ENCODE measurements around the gene CGAS.
"Not testable (repeated sequence)": the region's sequence is repeated elsewhere in the genome, so short reads cannot be mapped to it uniquely, and the experiment has no call there.

Gene CGAS

DNA sequence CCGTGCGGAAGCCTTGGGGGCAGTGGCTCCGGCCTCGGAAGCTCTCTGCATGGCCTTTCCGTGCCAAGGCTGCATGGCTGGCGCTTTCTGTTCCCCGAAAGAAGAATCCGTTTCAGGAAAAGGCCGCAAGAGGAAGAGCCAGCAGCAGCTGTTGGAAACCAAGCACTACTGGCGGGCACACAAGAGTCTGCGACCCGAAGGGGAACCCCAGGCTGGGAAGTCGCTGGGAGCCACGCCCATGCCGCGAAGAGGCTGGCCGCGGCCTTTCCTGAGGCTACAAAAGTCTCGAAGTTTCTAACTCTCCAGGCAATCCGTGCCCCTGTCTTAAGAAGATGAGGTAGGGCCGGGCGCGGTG is at the start of gene CGAS:
Gene CGAS, minus strand, starts transcription at position 191 of the 355 bp plus-strand sequence. Its CDS starts 116 bp downstream, at position 75.
- no peak for DNase-seq (ENCODE audit: low spot score)

DNA sequence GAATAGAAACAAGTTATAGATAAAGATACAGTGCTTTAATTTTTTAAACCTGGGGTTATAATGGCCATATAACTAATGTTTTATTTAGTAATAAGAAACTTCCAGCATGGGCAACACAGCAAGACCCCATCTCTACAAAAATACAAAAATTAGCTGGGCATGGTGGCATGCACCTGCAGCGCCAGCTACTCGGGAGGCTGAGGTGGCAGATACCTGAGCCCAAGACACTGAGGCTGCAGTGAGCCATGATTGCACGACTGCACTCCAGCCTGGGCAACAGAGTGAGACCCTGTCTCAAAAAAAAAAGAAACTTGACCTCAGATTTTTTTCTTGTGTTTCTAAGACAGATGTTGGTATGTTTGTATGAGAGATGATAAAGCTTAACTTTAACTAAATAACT is 45.8 kb upstream of the CGAS start:
- no peak for DNase-seq (ENCODE audit: low spot score)

DNA sequence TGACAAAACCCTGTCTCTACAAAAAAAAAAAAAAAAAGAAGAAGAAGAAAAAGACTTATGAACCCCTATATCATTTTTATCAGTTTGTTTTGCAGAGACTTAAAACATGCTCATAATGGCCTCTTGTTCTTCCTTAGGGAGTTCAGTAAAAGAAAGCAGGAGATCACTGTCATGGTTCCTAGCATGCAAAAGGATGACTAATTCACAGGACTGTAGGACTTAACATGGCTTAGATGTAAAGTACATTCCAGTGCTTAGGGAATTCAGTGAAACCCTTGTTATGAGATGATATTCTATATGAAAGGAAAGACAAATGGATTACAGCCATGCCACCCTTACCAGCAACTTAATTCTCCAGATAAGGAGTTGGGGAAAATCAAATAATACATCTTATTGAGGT is 39.3 kb upstream of the CGAS start:
- no peak for DNase-seq (ENCODE audit: low spot score)

- DNase-seq (ENCODE audit: low spot score): no peak
Observed at GRCh38 chr6:73487473-73487872, 35.4 kb upstream of the CGAS start.

GRCh38 chr6:73484438-73484837 is 32.3 kb upstream of the CGAS start:
- DNase-seq (ENCODE audit: low spot score): no peak

GRCh38 chr6:73481969-73482368 is 29.9 kb upstream of the CGAS start:
- no peak for DNase-seq (ENCODE audit: low spot score)

DNA sequence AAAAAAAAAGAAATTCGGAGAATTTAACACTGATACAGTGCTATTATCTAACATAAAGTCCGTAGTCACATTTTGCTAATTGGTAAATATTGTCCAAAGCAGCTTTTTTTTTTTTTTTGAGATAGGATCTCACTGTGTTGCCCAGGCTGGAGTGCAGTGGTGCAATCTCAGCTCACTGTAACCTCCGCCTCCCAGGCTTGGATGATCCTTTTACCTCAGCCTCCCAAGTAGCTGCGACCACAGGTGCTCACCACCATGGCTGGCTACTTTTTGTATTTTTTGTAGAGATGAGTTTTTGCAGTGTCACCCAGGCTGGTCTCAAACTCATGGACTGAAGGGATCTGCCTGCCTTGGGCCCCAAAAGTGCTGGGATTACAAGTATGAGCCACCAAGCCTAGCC is 25.3 kb upstream of the CGAS start:
- DNase-seq (ENCODE audit: low spot score): no peak

GRCh38 chr6:73476723-73477122 is 24.6 kb upstream of the CGAS start:
- no peak for DNase-seq (ENCODE audit: low spot score)

DNA sequence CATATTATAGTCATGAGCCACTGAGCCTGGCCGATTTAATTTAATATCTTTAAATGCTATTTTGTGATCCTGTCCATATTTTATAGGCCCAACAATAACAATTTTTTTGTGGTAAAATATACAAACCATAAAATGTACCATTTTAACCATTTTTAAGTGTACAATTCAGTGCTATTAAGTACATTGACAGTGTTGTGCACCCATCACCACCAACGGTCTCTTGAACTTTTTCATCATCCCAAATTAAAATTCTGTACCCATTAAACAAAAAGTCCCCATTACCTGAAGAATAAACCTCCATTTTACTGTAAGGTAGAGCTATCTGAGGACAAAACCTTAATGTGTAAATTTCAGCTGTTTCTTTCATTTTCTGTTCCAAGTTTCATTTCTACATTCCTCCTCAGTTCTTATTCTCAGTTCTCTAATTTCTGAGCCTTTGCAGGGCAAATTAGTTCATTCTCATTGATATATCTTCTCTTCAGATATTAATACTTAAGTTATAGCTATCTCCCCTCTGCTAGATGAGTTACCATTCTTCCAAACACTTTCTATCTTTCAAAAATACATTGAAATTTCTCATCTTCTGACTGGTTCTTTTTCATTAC is 19.7 kb upstream of the CGAS start:
- DNase-seq (ENCODE audit: low spot score): no peak

- DNase-seq (ENCODE audit: low spot score): peak; percentile 93
Observed at GRCh38 chr6:73461537-73462350, 9.6 kb upstream of the CGAS start, which contains the start of gene MTO1. MTO1 (plus strand) TSS chr6:73461737; CDS start chr6:73461855, 118 bp downstream.

GRCh38 chr6:73460056-73460455 is 8.0 kb upstream of the CGAS start:
- DNase-seq (ENCODE audit: low spot score): no peak

DNA sequence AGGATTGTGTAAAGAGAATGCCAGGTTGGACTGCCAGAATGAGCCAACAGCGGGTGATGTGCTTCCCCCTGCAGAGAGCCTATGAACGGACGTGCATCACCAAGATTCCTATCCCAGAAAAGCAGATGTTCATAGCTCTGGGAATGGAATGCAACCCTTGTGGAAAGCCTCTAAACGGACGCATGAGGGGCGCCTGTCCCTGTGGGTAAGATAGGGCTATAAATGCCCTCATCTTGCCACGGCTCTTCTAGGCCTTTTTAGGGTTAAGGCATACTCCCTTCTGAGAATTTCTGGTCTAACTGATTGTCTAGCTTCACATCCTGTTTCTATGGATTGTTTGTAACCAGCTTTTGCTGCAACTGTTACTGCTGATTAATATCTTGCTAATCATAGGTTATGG is 7.4 kb upstream of the CGAS start:
- not testable (repeated sequence) for DNase-seq (ENCODE audit: low spot score)

DNA sequence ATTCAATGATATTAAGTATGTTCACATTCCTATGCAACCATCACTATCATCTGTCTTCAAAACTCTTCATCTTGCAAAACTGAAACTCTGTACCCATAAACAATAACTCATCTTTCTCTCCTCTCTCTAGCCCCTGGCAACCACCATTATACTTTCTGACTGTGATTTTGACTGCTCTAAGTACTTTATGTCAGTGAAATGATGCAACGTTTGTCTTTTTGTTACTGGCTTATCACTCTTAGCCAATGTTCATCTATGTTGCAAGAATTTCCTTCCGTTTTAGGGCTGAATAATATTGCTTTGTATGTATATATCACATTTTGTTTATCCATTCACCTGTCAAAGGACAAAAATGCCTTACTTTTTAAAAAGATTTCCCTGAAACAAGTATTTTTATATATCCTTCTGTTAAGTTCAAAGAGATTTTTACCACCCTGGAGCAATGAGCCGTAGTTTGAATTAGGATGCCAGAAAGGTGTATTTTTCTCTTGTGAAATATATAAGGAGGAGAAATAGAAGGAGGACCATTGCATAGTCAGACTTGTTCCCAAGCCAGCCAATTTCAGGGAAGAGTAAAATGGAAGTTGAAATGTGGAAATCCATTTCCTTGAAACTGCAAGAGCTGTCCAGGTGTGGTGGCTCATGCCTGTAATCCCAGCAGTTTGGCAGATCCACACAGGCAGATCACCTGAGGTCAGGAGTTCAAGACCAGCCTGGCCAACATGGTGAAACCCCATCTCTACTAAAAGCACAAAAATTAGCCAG is 4.0 kb upstream of the CGAS start:
- peak; percentile 41 for DNase-seq (ENCODE audit: low spot score)

DNA sequence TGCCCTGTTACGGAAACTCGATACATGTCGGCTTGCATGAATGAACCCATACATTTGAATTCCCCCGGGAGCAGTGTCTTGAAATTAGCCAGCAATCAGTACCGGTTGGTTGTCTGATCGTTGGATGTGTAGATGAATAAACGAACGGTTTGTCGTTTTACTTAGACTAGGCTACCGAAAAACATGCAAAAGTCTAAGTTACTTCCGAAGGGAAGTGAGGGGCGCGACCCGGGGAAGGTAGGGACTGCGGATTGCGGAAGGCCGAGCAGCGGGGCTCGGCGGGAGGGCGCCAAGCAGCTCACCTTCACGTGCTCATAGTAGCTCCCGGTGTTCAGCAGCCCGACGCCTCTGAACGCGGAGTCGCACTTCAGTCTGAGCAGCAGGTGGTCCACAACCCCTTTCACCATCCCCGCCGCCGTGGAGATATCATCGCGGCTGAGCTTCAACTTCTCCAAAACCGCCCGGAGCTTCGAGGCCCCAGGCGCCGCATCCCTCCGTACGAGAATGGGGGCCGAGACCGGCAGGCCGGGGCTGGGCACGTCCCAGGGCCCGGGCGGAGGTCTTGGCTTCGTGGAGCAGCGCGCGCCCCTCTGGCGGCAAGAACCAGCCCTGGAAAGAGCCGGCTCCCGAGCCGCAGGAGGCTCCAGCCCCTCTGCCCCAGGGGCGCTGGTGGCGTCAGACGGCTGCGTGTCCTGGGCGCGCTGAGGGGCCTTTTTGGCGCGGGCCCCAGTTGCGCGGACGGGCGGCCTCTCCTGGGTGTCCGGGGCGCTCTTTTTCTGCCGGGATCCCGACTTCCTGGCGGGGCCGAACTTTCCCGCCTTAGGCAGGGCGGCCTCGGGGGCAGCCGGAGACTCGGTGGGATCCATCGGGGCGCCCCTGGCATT is 632 bp downstream of the CGAS start:
- no peak for DNase-seq (ENCODE audit: low spot score)

DNA sequence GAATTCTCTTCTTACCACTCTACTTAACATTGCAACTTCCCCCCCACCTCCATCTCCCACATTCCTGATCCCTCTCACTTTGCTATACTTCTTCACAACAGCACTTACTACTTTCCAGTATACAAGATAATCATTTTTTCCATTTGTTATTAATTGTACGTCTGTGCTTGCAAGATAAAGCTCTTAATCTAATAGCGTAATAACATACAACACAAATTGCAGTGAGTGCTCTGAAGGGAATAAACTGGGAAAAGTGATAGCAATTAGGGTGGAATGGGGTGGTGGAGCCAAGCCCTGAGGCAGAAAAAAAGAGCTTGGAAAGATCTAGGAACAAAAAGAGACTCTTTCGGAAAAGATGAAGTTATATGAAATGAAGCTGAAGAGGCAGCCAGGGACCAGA is 8.5 kb downstream of the CGAS start:
- DNase-seq (ENCODE audit: low spot score): no peak

DNA sequence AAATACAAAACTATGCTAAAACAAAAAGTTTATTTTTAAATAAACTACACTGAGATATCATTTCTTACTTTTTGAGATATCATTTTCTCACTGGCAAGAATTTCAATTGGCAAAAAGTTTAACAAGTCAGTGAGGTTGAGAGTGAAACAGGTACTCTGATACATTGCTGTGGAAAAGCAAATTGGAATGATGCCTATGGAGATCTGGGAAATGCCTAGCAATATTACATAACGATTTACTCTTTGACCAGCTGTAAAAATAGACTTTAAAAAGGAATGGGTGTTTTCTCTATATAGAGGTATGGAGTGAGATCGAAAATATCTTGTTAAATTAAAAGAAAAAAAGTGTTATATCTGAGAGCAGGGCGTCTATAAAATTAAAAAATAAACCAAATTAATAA is 16.9 kb downstream of the CGAS start:
- DNase-seq (ENCODE audit: low spot score): no peak

- no peak for DNase-seq (ENCODE audit: low spot score)
Observed at GRCh38 chr6:73421534-73421933, 30.6 kb downstream of the CGAS start.

DNA sequence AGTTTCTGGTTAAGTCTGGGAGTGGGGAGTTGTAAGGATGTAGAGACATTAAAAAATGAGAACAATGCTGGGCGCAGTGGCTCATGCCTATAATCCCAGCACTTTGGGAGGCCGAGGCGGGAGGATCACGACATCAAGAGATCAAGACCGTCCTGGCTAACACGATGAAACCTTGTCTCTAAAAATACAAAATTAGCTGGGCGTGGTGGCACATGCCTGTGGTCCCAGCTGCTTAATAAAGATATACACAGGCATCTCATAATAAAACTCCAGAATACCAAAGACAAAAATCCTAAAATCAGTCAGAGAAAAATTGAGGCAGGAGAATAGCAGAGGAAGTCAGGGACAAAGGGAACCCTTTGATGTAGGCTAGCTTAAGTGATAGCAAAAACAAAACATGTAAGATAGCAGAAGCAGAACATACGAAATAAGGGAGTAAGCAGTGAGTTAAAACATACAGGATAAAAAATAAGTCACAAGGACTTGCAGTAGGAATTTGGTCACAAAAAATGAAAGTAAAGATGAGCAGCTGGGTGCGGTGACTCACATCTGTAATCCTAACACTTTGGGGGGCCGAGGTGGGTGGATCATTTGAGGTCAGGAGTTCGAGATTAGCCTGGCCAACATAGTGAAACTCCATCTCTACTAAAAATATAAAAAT is 33.9 kb downstream of the CGAS start:
- no peak for DNase-seq (ENCODE audit: low spot score)

GRCh38 chr6:73413102-73413501 is 39.0 kb downstream of the CGAS start:
- no peak for DNase-seq (ENCODE audit: low spot score)

DNA sequence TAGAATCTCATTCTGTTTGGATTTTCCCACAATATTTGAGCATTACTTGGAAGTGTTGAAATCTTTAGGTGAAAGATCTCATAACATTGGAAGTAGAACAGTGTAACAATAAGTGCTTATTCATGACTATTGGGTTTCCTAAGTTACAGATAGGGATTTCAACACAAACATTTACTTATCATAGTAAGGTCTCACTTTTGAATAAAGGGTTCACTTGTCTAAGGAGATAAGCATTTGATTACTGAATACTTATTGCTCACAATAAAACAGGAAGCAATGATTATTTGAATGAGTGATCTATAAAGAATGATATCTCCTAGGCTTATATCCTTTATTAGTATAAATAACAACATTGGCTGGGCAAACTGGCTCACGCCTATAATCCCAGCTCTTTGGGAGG is 42.7 kb downstream of the CGAS start:
- DNase-seq (ENCODE audit: low spot score): no peak

- DNase-seq (ENCODE audit: low spot score): no peak
Observed at GRCh38 chr6:73400656-73401055, 51.4 kb downstream of the CGAS start.
